GM12878 (cell line): ENCODE results near the gene ACHE. TPM values are rescaled to one million over a fixed set of nuclear protein-coding genes. Genes with fewer than 3 reads are reported as not detected.

ENCODE experiments used
- ATAC-seq: fragments of 200-7000 bp; cut with Tn5 transposase; 3 replicates; pipeline ENCODE4 v1.9.1; 2020; ENCODE audit warnings: mild to moderate bottlenecking, moderate library complexity
- BruUV-seq: library from RNA; stranded (reverse); fragments of 400-500 nt; replicated peaks from 2 replicates; lab custom pipeline; 2021; lab: Mats Ljungman, UMichigan
- CTCF ChIA-PET: fragments of 300-600 bp; sonication (Branson Sonifier 250); formaldehyde crosslinking; extraction: SDS; loops from one replicate; lab custom pipeline; 2021; ENCODE audit warnings: inconsistent platforms; lab: Yijun Ruan, JAX
- POLR2A ChIA-PET: fragments of 350-600 bp; formaldehyde crosslinking; extraction: SDS; loops from one replicate; lab custom pipeline; 2021; ENCODE audit warnings: inconsistent platforms; lab: Charles Lee
- RAD21 ChIA-PET: fragments of 300-600 bp; sonication (Branson Sonifier 250); formaldehyde crosslinking; loops from one replicate; lab custom pipeline; 2023; ENCODE audit warnings: antibody characterized with exemption; ENCODE audit not compliant: unreplicated experiment; lab: Charles Lee
- SMC1A ChIA-PET: fragments of 300-600 bp; sonication (Branson Sonifier 250); formaldehyde crosslinking; loops from one replicate; lab custom pipeline; 2023; ENCODE audit not compliant: unreplicated experiment, uncharacterized antibody; lab: Charles Lee
- DNase-seq: peaks from one replicate; pipeline ENCODE4 v3.0.0-alpha.2; 2011; ENCODE audit warnings: low read depth, low spot score
- FAIRE-seq: peaks from 3 replicates; lab custom pipeline; 2011; peaks lifted over from hg19 to GRCh38; lab: Jason Lieb, UNC
- H2AFZ ChIP-seq: 2 replicates; pipeline ENCODE4 v1.6.0; 2011; ENCODE audit warnings: low read depth, low read length, control low read depth; ENCODE audit not compliant: control insufficient read depth
- H3K27ac ChIP-seq: 2 replicates; pipeline ENCODE4 v1.5.1; 2011; ENCODE audit warnings: control low read depth; ENCODE audit not compliant: control insufficient read depth, insufficient read depth
- H3K27me3 ChIP-seq, 2 experiments: replicated peaks in 1 of 2; 2 replicates each; pipeline versions ENCODE4 v1.6.0 to v1.6.1; 2011; ENCODE audit warnings: low read length in 1 of 2; ENCODE audit not compliant: control insufficient read depth in 2 of 2, insufficient read depth in 2 of 2
- H3K36me3 ChIP-seq, 2 experiments: 2 replicates each; pipeline ENCODE4 v1.5.1; 2011; ENCODE audit warnings: low read length in 1 of 2; ENCODE audit not compliant: control insufficient read depth in 2 of 2, insufficient read depth in 2 of 2
- H3K4me1 ChIP-seq: 2 replicates; pipeline ENCODE4 v1.6.1; 2011; ENCODE audit warnings: mild to moderate bottlenecking, low read length, moderate library complexity, mixed read lengths; ENCODE audit not compliant: control insufficient read depth, insufficient read depth
- H3K4me2 ChIP-seq: 2 replicates; pipeline ENCODE4 v1.6.0; 2011; ENCODE audit warnings: control low read depth; ENCODE audit not compliant: control insufficient read depth, insufficient read depth
- H3K4me3 ChIP-seq: fragments of 200-600 bp; sonication (generic); 2 replicates; pipeline ENCODE4 v1.5.1; 2016
- H3K79me2 ChIP-seq: 2 replicates; pipeline ENCODE4 v1.6.0; 2011; ENCODE audit warnings: low read length; ENCODE audit not compliant: control insufficient read depth, insufficient read depth
- H3K9ac ChIP-seq: 2 replicates; pipeline ENCODE4 v1.8.0; 2011; ENCODE audit warnings: low read length, control low read depth, mixed read lengths; ENCODE audit not compliant: control insufficient read depth, insufficient read depth
- H3K9me3 ChIP-seq: replicated peaks from 3 replicates; pipeline ENCODE4 v1.5.1; 2011; ENCODE audit warnings: mild to moderate bottlenecking, low read length; ENCODE audit not compliant: control insufficient read depth, insufficient read depth
- H4K20me1 ChIP-seq: 2 replicates; pipeline ENCODE4 v1.6.0; 2011; ENCODE audit not compliant: control insufficient read depth, insufficient read depth
- BCL11A ChIP-seq: IDR thresholded peaks from 2 replicates; pipeline ENCODE4 v1.6.1; 2011; ENCODE audit warnings: low read depth, low read length
- BHLHE40 ChIP-seq, 2 experiments: fragments of 450-650 bp in 1 of 2; IDR thresholded peaks; 2 replicates each; pipeline ENCODE4 v1.6.1; 2011 to 2017; ENCODE audit warnings: low read depth in 2 of 2, borderline replicate concordance in 1 of 2, improper control_type of control experiment in 1 of 2, low read length in 1 of 2, mild to moderate bottlenecking in 1 of 2
- CBFB ChIP-seq: IDR thresholded peaks from 2 replicates; pipeline ENCODE4 v1.6.1; 2016; ENCODE audit warnings: antibody characterized with exemption, low read depth
- EGR1 ChIP-seq, 2 experiments: IDR thresholded peaks; 1 replicate in 1 of 2; 2 replicates in 1 of 2; pipeline ENCODE4 v1.6.1; 2011 to 2012; ENCODE audit warnings: low read depth in 2 of 2, low read length in 2 of 2, borderline replicate concordance in 1 of 2, mild to moderate bottlenecking in 1 of 2, moderate library complexity in 1 of 2
- ETV6 ChIP-seq, 2 experiments: fragments of 450-650 bp in 1 of 2; IDR thresholded peaks in 1 of 2; conservative IDR thresholded peaks in 1 of 2; 2 replicates each; pipeline ENCODE4 v1.6.1; 2014; ENCODE audit warnings: antibody characterized with exemption in 1 of 2, borderline replicate concordance in 1 of 2, low read depth in 1 of 2, mild to moderate bottlenecking in 1 of 2, moderate library complexity in 1 of 2
- MLLT1 ChIP-seq: fragments of 450-650 bp; IDR thresholded peaks from 2 replicates; pipeline ENCODE4 v1.6.1; 2016; ENCODE audit warnings: mild to moderate bottlenecking
- MTA2 ChIP-seq: fragments of 450-650 bp; IDR thresholded peaks from 2 replicates; pipeline ENCODE4 v1.6.1; 2016; ENCODE audit warnings: low read depth, mild to moderate bottlenecking, moderate library complexity
- NFXL1 ChIP-seq: fragments of 450-650 bp; IDR thresholded peaks from 2 replicates; pipeline ENCODE4 v1.6.1; 2017; ENCODE audit warnings: antibody characterized with exemption, mild to moderate bottlenecking, borderline replicate concordance
- POLR2AphosphoS5 ChIP-seq: IDR thresholded peaks from 2 replicates; pipeline ENCODE4 v1.6.1; 2011; ENCODE audit warnings: mild to moderate bottlenecking, low read length, inconsistent platforms
- POU2F2 ChIP-seq: IDR thresholded peaks from 3 replicates; pipeline ENCODE4 v1.6.1; 2011; ENCODE audit warnings: low read depth, mild to moderate bottlenecking, low read length, borderline replicate concordance
- RELA ChIP-seq: fragments of 450-650 bp; IDR thresholded peaks from 2 replicates; pipeline ENCODE4 v1.8.0; 2014; ENCODE audit warnings: borderline replicate concordance; ENCODE audit not compliant: partially characterized antibody
- SMAD1 ChIP-seq: fragments of 450-650 bp; IDR thresholded peaks from 2 replicates; pipeline ENCODE4 v1.6.1; 2018; ENCODE audit warnings: mild to moderate bottlenecking, low read depth; ENCODE audit not compliant: partially characterized antibody
- SMAD5 ChIP-seq: IDR thresholded peaks from 2 replicates; pipeline ENCODE4 v1.6.1; 2016; ENCODE audit warnings: antibody characterized with exemption, low read depth
- SP1 ChIP-seq: IDR thresholded peaks from one replicate; pipeline ENCODE4 v1.6.1; 2011; ENCODE audit warnings: low read depth, low read length
- SREBF1 ChIP-seq: IDR thresholded peaks from 2 replicates; pipeline ENCODE4 v1.6.1; 2012; ENCODE audit warnings: mild to moderate bottlenecking, low read length
- TARDBP ChIP-seq: IDR thresholded peaks from 2 replicates; pipeline ENCODE4 v1.6.1; 2016; ENCODE audit warnings: borderline replicate concordance
- ZNF384 ChIP-seq: IDR thresholded peaks from 2 replicates; pipeline ENCODE4 v1.6.1; 2012; ENCODE audit warnings: low read depth, mild to moderate bottlenecking, low read length, improper control_type of control experiment, borderline replicate concordance
- in situ Hi-C: fragments of 300-500 bp; cut with MboI; formaldehyde crosslinking; loops from 9 replicates; pipeline ENCODE4 v1.14.3; 2018; ENCODE audit warnings: mixed read lengths
- intact Hi-C: fragments of 100-400 bp; cut with micrococcal nuclease; formaldehyde crosslinking; loops from one replicate; pipeline ENCODE4 v1.14.2; 2022; ENCODE audit not compliant: unreplicated experiment
- polyA plus RNA-seq, 11 experiments: library from polyadenylated mRNA; depleted of rRNA in 4 of 11; unstranded in 6 of 11; stranded (reverse) in 5 of 11; fragments of >200 nt; fragmentation: Nextera tagmentation in 4 of 11; fragmentation: Illumina TruSeq in 1 of 11; extraction: Ambion mirVana in 4 of 11; extraction: Trizol in 1 of 11; gene quantifications; 1 replicate in 1 of 11; 2 replicates in 10 of 11; pipeline versions ENCODE4 v1.2.1 to v1.2.3, GENCODE V29; 2011 to 2016; ENCODE audit warnings: inconsistent platforms in 2 of 11, missing spikeins in 2 of 11, low read depth in 1 of 11
- total RNA-seq, 4 experiments: library from RNA; depleted of rRNA in 3 of 4; stranded (reverse); fragments of >200 nt in 3 of 4; fragmentation: Illumina TruSeq in 1 of 4; extraction: Trizol in 1 of 4; gene quantifications; 2 replicates each; pipeline versions ENCODE4 v1.2.1 to v1.2.3, GENCODE V29; 2013 to 2021
- TF ChIP-seq, protein P1 (sequence below): fragments of 450-650 bp; IDR thresholded peaks from 2 replicates; pipeline ENCODE4 v1.6.1; 2017; ENCODE audit warnings: antibody characterized with exemption, mild to moderate bottlenecking, moderate library complexity
- TF ChIP-seq, protein P2 (sequence below): fragments of 450-650 bp; IDR thresholded peaks from 2 replicates; pipeline ENCODE4 v1.6.1; 2017; ENCODE audit warnings: mild to moderate bottlenecking, low read depth, inconsistent platforms; ENCODE audit not compliant: poor library complexity, severe bottlenecking

The ACHE gene
- total and polyA plus RNA-seq, 10 of the 15 experiments (the other 5 are each of a cell fraction or from before 2014, with no cell fraction given): 0.07 to 5.1 (median 2.3) TPM; not detected in 1

DNA sequence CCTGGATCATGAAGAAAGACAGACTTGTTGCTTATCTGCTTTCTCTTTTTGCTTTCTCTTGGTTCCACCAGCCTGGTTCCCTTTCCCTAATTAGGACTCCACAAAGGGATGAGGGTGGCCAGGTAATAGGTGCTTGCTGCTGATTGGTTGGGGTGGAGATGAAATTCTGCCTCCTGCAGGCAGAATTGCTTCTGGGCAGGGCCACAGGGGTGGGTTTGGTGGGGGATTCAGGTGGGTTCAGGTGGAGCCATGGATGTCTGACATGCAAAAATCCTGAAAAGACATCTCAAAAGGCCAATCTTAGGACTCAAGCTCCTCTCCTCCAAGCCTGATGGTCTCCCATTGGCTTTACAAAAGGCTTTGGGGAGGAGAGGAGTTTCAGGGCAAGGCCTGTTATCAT lies 25.4 kb upstream of the ACHE start:
- Histone ChIP-seq H4K20me1 (no peaks in the 10 kb centered on the region), H2AFZ (no peak overlapping the region), H3K4me2 (no peak overlapping the region), H3K4me1 (no peaks in the 10 kb centered on the region), H3K27ac (no peak overlapping the region), H3K4me3 (no peak overlapping the region), H3K9ac (no peak overlapping the region), H3K36me3 (no peaks in the 10 kb centered on the region), H3K79me2 (no peaks in the 10 kb centered on the region), H3K27me3 (no peaks in the 10 kb centered on the region; a peak in 2 of 4 replicates), H3K9me3 (no peaks in the 10 kb centered on the region)
- BruUV-seq: no TSS peak
- ChIA-PET SMC1A (no interaction called here), POLR2A (interaction anchor here (0.6 to 0.7 kb wide), 2 partner anchors 209 to 385 kb away, joined by 3 to 4 read pairs; no protein-coding TSS in a partner anchor), RAD21 (no interaction called here), CTCF (no interaction called here)
- in situ Hi-C loops (no loop called here), intact Hi-C loops (no loop called here)
- no peak for FAIRE-seq
- DNase-seq: no peak
- no peak for TF ChIP-seq POU2F2
- no peak for TF ChIP-seq ZNF384
- TF ChIP-seq TARDBP: no peak
- no peak for TF ChIP-seq BHLHE40 (IDR thresholded peaks at IDR 0.05; ENCODE audit: borderline replicate concordance in 1 of 2, low read depth in 2 of 2, low read length in 1 of 2)
- TF ChIP-seq, protein P1, sequence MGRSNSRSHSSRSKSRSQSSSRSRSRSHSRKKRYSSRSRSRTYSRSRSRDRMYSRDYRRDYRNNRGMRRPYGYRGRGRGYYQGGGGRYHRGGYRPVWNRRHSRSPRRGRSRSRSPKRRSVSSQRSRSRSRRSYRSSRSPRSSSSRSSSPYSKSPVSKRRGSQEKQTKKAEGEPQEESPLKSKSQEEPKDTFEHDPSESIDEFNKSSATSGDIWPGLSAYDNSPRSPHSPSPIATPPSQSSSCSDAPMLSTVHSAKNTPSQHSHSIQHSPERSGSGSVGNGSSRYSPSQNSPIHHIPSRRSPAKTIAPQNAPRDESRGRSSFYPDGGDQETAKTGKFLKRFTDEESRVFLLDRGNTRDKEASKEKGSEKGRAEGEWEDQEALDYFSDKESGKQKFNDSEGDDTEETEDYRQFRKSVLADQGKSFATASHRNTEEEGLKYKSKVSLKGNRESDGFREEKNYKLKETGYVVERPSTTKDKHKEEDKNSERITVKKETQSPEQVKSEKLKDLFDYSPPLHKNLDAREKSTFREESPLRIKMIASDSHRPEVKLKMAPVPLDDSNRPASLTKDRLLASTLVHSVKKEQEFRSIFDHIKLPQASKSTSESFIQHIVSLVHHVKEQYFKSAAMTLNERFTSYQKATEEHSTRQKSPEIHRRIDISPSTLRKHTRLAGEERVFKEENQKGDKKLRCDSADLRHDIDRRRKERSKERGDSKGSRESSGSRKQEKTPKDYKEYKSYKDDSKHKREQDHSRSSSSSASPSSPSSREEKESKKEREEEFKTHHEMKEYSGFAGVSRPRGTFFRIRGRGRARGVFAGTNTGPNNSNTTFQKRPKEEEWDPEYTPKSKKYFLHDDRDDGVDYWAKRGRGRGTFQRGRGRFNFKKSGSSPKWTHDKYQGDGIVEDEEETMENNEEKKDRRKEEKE: no peak
- TF ChIP-seq SMAD5: no peak
- TF ChIP-seq MLLT1: no peak
- no peak for TF ChIP-seq BCL11A
- no peak for TF ChIP-seq MTA2
- TF ChIP-seq POLR2AphosphoS5: no peak
- no peak for TF ChIP-seq EGR1 (IDR thresholded peaks at IDR 0.05; ENCODE audit: borderline replicate concordance in 1 of 2, low read depth in 2 of 2, low read length in 2 of 2)
- TF ChIP-seq, protein P2, sequence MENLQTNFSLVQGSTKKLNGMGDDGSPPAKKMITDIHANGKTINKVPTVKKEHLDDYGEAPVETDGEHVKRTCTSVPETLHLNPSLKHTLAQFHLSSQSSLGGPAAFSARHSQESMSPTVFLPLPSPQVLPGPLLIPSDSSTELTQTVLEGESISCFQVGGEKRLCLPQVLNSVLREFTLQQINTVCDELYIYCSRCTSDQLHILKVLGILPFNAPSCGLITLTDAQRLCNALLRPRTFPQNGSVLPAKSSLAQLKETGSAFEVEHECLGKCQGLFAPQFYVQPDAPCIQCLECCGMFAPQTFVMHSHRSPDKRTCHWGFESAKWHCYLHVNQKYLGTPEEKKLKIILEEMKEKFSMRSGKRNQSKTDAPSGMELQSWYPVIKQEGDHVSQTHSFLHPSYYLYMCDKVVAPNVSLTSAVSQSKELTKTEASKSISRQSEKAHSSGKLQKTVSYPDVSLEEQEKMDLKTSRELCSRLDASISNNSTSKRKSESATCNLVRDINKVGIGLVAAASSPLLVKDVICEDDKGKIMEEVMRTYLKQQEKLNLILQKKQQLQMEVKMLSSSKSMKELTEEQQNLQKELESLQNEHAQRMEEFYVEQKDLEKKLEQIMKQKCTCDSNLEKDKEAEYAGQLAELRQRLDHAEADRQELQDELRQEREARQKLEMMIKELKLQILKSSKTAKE: no peak
- no peak for TF ChIP-seq SREBF1
- no peak for TF ChIP-seq ETV6 (conservative IDR thresholded peaks at IDR 0.05 in 1 of 2, IDR thresholded peaks at IDR 0.05 in 1 of 2; ENCODE audit: borderline replicate concordance in 1 of 2, low read depth in 1 of 2)
- TF ChIP-seq RELA: no peak
- no peak for TF ChIP-seq NFXL1
- TF ChIP-seq SMAD1: no peak
- no peak for TF ChIP-seq CBFB
- TF ChIP-seq SP1: no peak
- no peak for ATAC-seq
